Stimulated activated CD4-positive, alpha-beta T cell treated with anti-CD3 and anti-CD28 coated beads, Interleukin-4, amount 100 ng/mL, for 1 hour (primary cell): Measurements from ENCODE around the gene PPP1R12B.
"Not testable (repeated sequence)": the region's sequence is repeated elsewhere in the genome, so short reads cannot be mapped to it uniquely, and the experiment has no call there.

Source experiments
- DNase-seq: peaks from one replicate; pipeline ENCODE4 v3.0.0-alpha.2; 2020

PPP1R12B gene

GRCh38 chr1:202405928-202406327 lies 57.4 kb downstream of the PPP1R12B start:
- DNase-seq = no peak

- DNase-seq = not testable (repeated sequence)
Measured at GRCh38 chr1:202406896-202407295, 58.4 kb downstream of the PPP1R12B start.

GRCh38 chr1:202407378-202407777 lies 58.9 kb downstream of the PPP1R12B start:
- not testable (repeated sequence) for DNase-seq

- DNase-seq = not testable (repeated sequence)
Measured at GRCh38 chr1:202410251-202410650, 61.8 kb downstream of the PPP1R12B start.

- not testable (repeated sequence) for DNase-seq
Measured at GRCh38 chr1:202410854-202411357, 62.4 kb downstream of the PPP1R12B start.

- no peak for DNase-seq
Measured at GRCh38 chr1:202411422-202411821, 62.9 kb downstream of the PPP1R12B start.

- DNase-seq = not testable (repeated sequence)
Measured at GRCh38 chr1:202412421-202412820, 63.9 kb downstream of the PPP1R12B start.

GRCh38 chr1:202416641-202417040 lies 68.1 kb downstream of the PPP1R12B start:
- DNase-seq = no peak

- not testable (repeated sequence) for DNase-seq
Measured at GRCh38 chr1:202417141-202417540, 68.6 kb downstream of the PPP1R12B start.

GRCh38 chr1:202417762-202418201 lies 69.3 kb downstream of the PPP1R12B start:
- not testable (repeated sequence) for DNase-seq

- not testable (repeated sequence) for DNase-seq
Measured at GRCh38 chr1:202419731-202420130, 71.2 kb downstream of the PPP1R12B start.

GRCh38 chr1:202420422-202421094 lies 72.1 kb downstream of the PPP1R12B start:
- DNase-seq = not testable (repeated sequence)

GRCh38 chr1:202422709-202423108 lies 74.2 kb downstream of the PPP1R12B start:
- DNase-seq = not testable (repeated sequence)

- DNase-seq = not testable (repeated sequence)
Measured at GRCh38 chr1:202424260-202424659, 75.8 kb downstream of the PPP1R12B start.

GRCh38 chr1:202430111-202430510 lies 81.6 kb downstream of the PPP1R12B start:
- not testable (repeated sequence) for DNase-seq

GRCh38 chr1:202432338-202432737 lies 83.8 kb downstream of the PPP1R12B start:
- not testable (repeated sequence) for DNase-seq

- DNase-seq = no peak
Measured at GRCh38 chr1:202433155-202434043, 84.9 kb downstream of the PPP1R12B start.

GRCh38 chr1:202434059-202434458 lies 85.6 kb downstream of the PPP1R12B start:
- no peak for DNase-seq

GRCh38 chr1:202438393-202439174 lies 90.1 kb downstream of the PPP1R12B start:
- DNase-seq = no peak

- DNase-seq = no peak
Measured at GRCh38 chr1:202439308-202439707, 90.8 kb downstream of the PPP1R12B start.

- not testable (repeated sequence) for DNase-seq
Measured at GRCh38 chr1:202448140-202448539, 99.6 kb downstream of the PPP1R12B start.

GRCh38 chr1:202451641-202452040 lies 103.1 kb downstream of the PPP1R12B start:
- DNase-seq = not testable (repeated sequence)

GRCh38 chr1:202452508-202452907 lies 104.0 kb downstream of the PPP1R12B start:
- no peak for DNase-seq
